Right lobe of liver (tissue), 6 donors: ENCODE results near the gene RAB28. TPM values are rescaled to one million over a fixed set of nuclear protein-coding genes. Genes with fewer than 3 reads are reported as not detected.

Source experiments
- ATAC-seq, 4 donors: fragments of 200-7000 bp; cut with Tn5 transposase; one replicate each; pipeline ENCODE4 v1.9.1; 2020; ENCODE audit warnings: mild to moderate bottlenecking in 4 of 4, moderate library complexity in 4 of 4
- DNase-seq, 3 donors: peaks; one replicate each; pipeline ENCODE4 v3.0.0-alpha.2; 2020
- H3K27ac ChIP-seq, 3 donors: fragments of 200-600 bp; one replicate each; pipeline ENCODE4 v1.8.0; 2022
- H3K27me3 ChIP-seq, 2 donors: fragments of 200-600 bp; one replicate each; pipeline ENCODE4 v1.8.0; 2022
- H3K36me3 ChIP-seq, 4 donors: fragments of 200-600 bp; sonication (generic) in 1 of 4; one replicate each; pipeline versions ENCODE4 v1.5.1 to v1.8.0; 2017 to 2022; ENCODE audit warnings: control low read depth in 1 of 4
- H3K4me1 ChIP-seq, 4 donors: fragments of 200-600 bp; sonication (generic) in 1 of 4; one replicate each; pipeline versions ENCODE4 v1.5.1 to v1.8.0; 2017 to 2022; ENCODE audit warnings: control low read depth in 1 of 4
- H3K4me3 ChIP-seq, 3 donors: fragments of 200-600 bp; one replicate each; pipeline ENCODE4 v1.8.0; 2022
- H3K9me3 ChIP-seq, 4 donors: fragments of 200-600 bp; sonication (generic) in 1 of 4; one replicate each; pipeline versions ENCODE4 v1.5.1 to v1.8.0; 2017 to 2022; ENCODE audit warnings: control low read depth in 1 of 4
- POLR2A ChIP-seq: fragments of 450-650 bp; IDR thresholded peaks from one replicate; pipeline ENCODE4 v1.6.1; 2017; ENCODE audit warnings: antibody characterized with exemption, mild to moderate bottlenecking
- WGBS: methylation state at CpG from one replicate; pipeline ENCODE4 v1.1.6; 2018; ENCODE audit warnings: low coverage, low lambda C conversion rate; ENCODE audit not compliant: insufficient coverage; ENCODE audit errors: missing lambda C conversion rate; 5-methylcytosine and 5-hydroxymethylcytosine counted together
- intact Hi-C, 2 donors: fragments of 100-400 bp; cut with DNase I; formaldehyde crosslinking; loops; one replicate each; pipeline versions ENCODE4 v1.11.2 to v1.14.1; 2022
- total RNA-seq, 6 experiments: library from RNA; depleted of rRNA in 2 of 6; stranded (reverse); fragments of >200 nt in 2 of 6; fragmentation: NEBNext Ultra II Directional in 3 of 6; extraction: Animal tissue kit (Norgen Biotek cat#: 25700) in 3 of 6; gene quantifications; one replicate each; pipeline versions ENCODE4 v1.1.0 to v1.2.4, GENCODE V29; 2016 to 2023
- TF ChIP-seq, protein P1 (sequence below), 4 donors: fragments of 200-600 bp in 3 of 4; fragments of 450-650 bp in 1 of 4; IDR thresholded peaks; one replicate each; pipeline versions ENCODE4 v1.5.1 to v1.8.0; 2016 to 2022; ENCODE audit warnings: antibody characterized with exemption in 4 of 4, mild to moderate bottlenecking in 2 of 4
- donor health status: DM: no; HTN: yes; CAD: no.
- donor health status: DM: no; HTN: no; CAD: no.
- donor health status: DM: no; HTN: no; CAD: no.
- donor health status: DM: no; HTN: yes; CAD: no.
- donor health status: DM: no; HTN: yes; CAD: no.

The RAB28 gene
- total RNA-seq, 6 experiments from 2014 or later = 3.8 to 5.8 (median 5.1) TPM

DNA sequence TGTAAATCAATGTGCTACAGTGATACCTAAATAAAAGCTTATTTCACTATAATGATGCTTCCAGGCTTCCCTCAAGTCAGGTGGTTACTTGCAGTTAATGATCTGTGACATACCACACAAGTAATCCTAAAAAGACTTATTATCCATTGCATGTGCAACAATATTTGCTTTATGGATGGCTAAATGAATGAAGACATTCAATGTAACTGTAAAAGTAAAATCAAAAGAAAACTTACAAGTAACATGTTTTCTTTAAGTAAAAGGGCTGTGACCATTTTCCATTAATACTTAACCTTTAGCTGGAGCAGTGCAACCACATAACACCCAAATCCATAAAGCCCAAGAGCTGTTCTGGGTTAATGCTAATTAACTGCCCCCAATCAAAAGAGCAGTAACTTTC, 42.6 kb downstream of the RAB28 start:
- no peak overlapping the region for H3K4me3 ChIP-seq
- DNase-seq (no peak), ATAC-seq (no peak)
- H3K9me3 ChIP-seq = no peaks in the 10 kb centered on the region
- TF ChIP-seq POLR2A = no peak
- TF ChIP-seq, protein P1, sequence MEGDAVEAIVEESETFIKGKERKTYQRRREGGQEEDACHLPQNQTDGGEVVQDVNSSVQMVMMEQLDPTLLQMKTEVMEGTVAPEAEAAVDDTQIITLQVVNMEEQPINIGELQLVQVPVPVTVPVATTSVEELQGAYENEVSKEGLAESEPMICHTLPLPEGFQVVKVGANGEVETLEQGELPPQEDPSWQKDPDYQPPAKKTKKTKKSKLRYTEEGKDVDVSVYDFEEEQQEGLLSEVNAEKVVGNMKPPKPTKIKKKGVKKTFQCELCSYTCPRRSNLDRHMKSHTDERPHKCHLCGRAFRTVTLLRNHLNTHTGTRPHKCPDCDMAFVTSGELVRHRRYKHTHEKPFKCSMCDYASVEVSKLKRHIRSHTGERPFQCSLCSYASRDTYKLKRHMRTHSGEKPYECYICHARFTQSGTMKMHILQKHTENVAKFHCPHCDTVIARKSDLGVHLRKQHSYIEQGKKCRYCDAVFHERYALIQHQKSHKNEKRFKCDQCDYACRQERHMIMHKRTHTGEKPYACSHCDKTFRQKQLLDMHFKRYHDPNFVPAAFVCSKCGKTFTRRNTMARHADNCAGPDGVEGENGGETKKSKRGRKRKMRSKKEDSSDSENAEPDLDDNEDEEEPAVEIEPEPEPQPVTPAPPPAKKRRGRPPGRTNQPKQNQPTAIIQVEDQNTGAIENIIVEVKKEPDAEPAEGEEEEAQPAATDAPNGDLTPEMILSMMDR (IDR thresholded peaks at IDR 0.05) = no peak
- H3K27ac ChIP-seq = no peak overlapping the region
- intact Hi-C loops = no loop called here
- no peaks in the 10 kb centered on the region for H3K36me3 ChIP-seq
- no peaks in the 10 kb centered on the region for H3K27me3 ChIP-seq
- no peaks in the 10 kb centered on the region for H3K4me1 ChIP-seq

DNA sequence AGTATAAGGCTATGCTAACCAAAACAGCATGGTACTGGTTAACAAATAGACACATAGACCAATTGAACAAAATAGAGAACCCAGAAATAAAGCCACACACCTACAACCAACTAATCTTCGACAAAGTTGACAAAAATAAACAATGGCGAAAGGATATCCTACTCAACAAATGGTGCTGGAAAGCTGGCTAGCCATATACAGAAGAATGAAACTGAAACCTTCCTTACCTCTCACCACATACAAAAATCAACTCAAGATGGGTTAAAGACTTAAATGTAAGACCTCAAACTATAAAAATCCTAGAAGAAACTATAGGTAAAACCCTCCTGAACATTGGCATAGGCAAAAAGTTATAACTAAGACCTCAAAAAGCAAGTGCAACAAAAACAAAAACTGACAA, 47.2 kb downstream of the RAB28 start:
- intact Hi-C loops = no loop called here
- DNase-seq (no peak), ATAC-seq (no peak)
- 88% methylated on average over 2 of the region's 2 CpGs for WGBS
- Histone ChIP-seq H3K4me3 (no peak overlapping the region), H3K36me3 (no peaks in the 10 kb centered on the region), H3K27me3 (no peaks in the 10 kb centered on the region), H3K4me1 (no peaks in the 10 kb centered on the region), H3K9me3 (no peaks in the 10 kb centered on the region), H3K27ac (no peak overlapping the region)
- no peak for TF ChIP-seq POLR2A
- TF ChIP-seq, protein P1 (IDR thresholded peaks at IDR 0.05) = no peak

DNA sequence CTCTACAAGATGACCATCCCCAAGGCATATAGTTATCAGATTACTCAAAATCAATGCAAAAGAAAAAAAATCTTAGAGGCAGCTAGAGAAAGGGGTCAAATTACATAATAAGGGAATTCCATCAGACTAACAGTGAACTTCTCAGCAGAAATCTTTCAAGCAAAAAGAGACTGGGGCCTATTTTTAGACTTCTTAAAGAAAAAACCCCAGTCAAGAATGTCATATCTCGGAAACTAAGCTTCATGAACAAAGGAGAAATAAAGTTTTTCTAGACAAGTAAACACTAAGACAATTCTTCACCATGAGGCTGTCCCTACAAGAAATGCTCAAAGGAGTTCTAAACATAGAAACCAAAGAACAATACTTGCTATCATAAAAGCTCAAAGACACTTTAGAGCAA, 51.7 kb downstream of the RAB28 start:
- DNase-seq (no peak), ATAC-seq (no peak)
- TF ChIP-seq POLR2A = no peak
- Histone ChIP-seq H3K36me3 (no peaks in the 10 kb centered on the region), H3K27me3 (no peaks in the 10 kb centered on the region), H3K4me3 (no peak overlapping the region), H3K9me3 (no peaks in the 10 kb centered on the region), H3K27ac (no peak overlapping the region), H3K4me1 (no peaks in the 10 kb centered on the region)
- 100% methylated on average over 1 of the region's 1 CpG for WGBS
- intact Hi-C loops = no loop called here

DNA sequence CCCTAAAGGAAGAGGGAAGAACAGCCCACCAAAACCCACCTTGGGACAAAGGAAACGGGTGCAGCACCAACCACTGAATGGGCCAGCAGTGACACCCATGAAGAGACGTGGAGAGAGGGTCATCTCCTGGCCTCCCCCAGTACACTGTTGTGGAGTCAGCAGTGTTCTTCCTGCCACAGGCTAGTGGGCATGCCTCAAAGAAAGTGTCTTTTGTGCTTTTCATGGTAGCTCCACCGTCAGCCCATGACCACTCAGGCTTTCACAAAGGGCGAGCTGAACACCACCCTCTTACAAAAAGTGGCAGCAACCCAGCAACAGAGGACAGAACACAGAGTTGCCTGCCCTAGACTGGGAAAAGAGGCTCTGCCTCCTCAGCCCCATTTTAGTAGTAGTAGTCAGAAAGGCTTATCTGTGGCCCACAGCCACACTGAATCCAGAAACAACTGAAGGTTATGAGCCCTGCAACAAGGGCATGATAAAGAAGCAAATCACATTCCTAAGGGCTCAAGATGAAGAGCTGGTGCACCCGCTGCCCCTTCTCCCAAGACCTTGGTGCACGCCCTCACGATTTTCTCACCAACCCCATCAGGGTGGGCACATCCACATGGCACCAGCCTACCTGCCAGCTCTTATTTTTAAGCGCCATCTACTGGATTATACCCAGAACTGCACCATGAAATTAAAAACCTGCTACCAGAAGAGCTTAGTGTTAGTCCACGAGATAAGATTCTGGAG, 53.1 kb downstream of the RAB28 start:
- intact Hi-C loops = no loop called here
- no peak for DNase-seq
- ATAC-seq = peak in 3 of 4 donors; percentile 37 to 51 (median 40)

More for the DNA sequence above, 53.1 kb downstream of the RAB28 start:
- Histone ChIP-seq H3K36me3 (no peaks in the 10 kb centered on the region), H3K27me3 (no peaks in the 10 kb centered on the region), H3K27ac (no peak overlapping the region), H3K9me3 (no peaks in the 10 kb centered on the region), H3K4me3 (no peak overlapping the region), H3K4me1 (no peaks in the 10 kb centered on the region)
- TF ChIP-seq, protein P1 (IDR thresholded peaks at IDR 0.05) = peak; percentile 15 to 36 (median 20)
- TF ChIP-seq POLR2A = no peak
- WGBS = 94% methylated on average over 5 of the region's 9 CpGs
